8988T (cell line): Measurements from ENCODE around the gene NTF3.

Experiments used
- DNase-seq: peaks from one replicate; pipeline ENCODE4 v3.0.0; 2011

NTF3 gene

DNA sequence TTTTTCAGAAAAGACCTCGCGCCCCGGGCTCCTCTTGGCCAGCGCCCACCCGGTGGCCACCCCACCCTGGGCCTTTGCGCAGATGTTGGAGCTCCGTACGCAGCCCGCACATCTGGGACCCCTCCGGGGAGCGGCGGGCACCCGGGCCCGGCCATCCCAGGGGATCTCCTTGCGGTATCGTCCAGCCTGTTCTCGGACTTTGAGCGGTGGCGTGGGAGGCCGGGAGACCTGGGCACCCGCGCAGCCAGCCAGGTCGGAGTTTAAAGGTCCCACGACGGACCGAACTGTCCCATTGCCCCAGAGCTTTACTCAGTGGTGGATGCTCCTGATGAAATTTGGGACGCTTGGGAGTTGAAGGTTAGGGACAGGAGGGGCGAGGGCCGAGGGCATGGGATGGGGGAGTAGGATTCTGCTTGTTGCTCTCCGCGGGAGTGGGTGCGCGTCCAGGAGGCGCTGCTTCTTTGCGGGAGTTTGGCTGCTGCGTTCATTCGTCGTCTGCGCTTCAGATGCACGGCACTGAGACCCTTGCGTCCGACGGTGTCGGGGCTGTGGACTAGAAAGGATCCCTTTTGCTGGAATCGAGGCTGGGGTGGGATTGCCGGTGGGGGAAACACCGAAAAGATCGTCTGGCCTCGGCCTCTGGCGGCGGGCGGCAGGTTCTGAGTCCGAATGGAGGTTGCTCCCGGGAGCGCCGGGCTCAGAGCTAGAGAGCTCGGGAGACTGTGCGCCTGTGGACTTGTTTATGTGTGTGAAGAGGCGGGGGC, 1.4 kb downstream of the NTF3 start:
- DNase-seq = no peak

DNA sequence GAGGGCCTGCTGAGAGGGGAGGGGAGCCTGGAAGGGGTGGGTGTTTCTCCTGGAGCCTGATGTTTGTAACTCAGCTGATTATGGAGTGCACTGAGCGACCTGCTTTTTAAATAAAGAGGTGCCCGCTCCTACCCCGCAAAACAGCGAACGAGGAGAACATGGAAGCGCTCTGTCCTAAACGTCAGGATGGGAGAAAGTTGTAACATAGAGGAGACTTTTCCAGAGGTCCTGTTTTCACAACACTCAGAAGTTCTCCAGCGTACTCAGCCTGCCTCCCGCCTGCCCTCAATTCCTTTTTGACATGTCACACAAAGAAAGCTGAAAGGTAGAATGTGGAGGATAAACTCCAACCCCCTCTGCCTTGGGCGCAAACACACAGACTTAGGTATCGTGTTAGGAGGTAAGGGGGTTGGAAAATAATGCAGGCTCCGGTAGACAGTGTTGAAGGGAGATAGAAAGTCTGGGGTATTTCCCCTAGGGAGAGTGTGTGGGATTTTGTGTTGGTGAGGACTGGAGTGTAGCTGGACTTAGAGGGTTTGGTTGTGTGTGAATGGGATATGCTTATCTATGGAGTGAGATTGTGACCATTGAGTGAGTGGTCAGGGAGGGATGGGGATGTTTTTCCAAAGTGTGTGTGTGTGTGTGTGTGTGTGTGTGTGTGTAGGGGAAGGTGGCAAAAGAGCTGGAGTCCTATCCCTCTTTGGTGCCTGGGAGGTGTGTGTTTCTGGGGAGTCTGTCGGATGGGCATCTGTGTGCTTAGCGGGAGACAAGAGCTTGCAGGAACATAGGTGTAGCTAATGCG, 2.1 kb downstream of the NTF3 start:
- no peak for DNase-seq

DNA sequence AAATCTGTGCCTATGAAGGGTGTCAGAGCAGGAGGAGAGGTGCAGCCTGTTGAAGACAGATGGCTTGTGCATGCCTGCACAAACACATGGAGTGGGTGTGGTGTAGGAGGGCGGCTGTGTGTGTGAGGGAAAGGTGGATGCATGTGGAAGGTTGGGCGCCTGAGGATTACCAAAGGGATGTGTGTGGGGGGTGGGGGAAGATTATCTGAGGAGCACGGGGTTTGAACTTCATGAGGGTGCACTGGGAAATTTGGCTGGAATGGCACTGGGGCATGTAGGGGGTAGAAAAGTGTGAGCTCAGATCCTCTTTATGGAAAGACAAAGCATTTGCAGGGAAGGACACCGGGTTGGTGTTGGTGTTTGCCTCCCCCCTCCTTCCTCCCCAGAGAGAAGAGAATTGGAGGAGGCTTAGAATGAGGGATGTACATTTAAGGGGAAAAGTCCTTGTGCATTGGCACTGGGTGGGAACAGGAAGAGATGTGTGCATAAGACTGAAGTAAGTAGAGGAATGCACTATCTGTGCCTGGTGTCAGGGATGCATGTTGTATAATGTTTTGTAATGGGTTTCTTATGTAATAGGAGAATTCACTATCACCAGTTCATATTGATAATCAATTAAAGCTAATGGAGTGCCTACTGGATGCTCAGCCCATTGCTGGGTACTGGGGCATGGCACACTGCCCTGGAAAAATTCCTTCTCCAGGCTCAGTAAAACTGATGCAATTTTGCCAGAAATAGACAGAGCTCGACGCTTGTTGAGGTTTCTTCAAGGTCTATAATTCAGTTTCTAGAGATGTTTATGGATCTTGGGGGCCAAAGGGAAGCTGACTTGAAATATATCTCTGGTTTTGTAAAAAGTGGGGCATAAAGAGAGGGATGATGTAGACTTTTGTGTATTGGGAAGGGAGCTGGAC, 3.0 kb downstream of the NTF3 start:
- no peak for DNase-seq

DNA sequence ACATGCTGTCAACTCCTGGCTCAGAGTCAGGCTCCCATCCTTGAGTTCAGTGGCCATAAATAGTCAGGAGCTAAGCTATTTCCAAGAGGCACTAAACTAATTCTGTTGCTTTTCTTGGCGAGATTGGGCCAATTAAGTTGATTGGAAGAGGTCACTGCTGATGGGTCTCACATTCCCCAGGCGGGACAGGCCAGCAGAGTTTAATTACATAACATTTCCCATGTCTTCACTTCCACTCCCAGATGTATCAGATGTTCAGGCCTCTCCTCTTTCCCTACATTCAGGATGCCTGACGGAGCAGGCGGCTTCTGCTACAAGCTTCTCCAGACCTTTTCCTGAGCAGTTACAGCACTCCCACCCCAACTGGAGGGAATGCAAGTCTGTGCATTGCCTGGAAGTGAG, 5.3 kb downstream of the NTF3 start:
- no peak for DNase-seq

DNA sequence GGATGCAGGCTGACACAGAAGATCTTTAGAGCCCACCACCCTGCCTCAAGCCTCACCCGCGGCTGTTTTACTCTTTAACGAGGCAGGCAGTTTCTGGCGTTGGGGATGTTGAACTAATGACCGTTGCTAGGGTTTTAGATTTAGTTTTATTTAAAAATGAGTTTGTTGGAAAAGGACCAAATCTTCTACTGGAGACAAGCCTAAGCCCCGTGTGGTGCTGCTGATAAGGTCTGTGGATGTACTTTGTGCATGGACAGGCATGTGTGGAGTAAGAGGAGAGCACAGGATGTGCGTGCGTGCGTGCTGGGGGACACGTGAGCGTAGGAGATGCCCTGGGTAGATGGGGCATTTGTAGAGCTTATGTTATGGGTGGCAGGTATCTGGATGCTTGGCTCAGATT, 5.7 kb downstream of the NTF3 start:
- DNase-seq = no peak

DNA sequence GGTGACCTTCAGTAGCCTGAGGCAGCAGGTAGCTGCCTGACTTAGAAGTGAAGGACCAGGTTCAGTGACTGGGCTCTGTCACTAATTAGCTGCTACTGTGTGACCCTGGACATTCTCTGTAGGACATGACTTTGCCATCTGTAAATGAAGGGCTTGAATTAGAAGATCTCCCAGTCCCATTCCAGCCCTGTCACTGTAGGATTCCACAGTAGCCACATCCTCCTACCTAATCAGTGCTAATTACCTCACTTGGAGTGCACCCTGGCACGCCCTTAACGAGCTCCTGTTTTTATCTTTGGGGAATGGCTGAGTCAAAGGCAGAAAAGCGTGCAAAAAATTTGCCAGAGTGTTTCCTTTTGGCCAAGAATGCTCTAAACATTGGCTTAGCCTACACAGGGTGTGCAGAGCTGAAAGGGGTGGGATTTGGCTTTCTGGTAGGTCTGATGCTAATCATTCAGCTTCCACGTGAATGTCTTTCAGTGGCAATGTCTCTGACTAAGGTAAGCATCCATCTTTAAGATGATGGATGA, 6.8 kb downstream of the NTF3 start:
- DNase-seq = no peak

DNA sequence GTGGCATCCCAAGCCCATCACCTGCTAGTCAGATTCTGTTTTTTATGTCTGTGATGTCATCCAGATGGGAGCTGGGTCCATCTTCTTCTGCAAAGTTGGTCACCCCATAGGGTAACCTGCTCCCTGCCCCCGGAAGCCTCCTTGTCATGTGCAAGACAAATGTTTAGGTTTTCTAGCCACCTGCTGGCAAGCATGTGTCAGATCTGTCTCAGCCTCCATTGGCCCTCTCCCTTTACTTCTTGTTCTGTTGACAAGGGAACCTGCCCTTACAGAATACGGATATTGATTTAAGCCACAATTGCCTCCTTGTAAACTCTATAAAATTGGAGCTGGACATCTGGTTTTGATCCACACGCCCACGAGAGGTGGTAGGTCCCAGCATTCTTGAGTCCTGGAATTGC, 7.5 kb downstream of the NTF3 start:
- DNase-seq = no peak

DNA sequence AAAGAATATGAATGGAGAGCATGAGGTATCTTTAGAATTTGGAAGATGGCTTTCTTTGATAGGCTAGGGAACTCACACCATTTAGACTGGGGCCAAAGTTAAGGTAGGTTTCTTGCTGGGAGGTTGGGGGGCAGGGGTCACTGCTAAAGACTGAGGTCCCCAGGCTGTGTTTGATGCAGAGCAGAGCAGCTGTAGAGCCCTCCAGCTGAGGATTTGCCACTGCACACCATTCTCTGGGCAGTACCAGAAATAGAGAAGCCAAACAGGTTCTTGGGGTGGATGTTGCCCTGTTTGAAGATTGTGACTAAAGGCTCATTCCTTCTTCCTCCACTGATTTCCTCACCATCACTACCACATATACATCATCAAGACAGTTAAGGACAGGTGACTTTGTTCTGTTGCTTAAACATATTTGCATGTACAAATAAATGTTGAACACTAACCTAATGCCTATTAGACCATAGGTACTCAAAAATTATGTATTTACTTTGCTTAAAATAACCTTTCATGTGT, 7.9 kb downstream of the NTF3 start:
- no peak for DNase-seq

DNA sequence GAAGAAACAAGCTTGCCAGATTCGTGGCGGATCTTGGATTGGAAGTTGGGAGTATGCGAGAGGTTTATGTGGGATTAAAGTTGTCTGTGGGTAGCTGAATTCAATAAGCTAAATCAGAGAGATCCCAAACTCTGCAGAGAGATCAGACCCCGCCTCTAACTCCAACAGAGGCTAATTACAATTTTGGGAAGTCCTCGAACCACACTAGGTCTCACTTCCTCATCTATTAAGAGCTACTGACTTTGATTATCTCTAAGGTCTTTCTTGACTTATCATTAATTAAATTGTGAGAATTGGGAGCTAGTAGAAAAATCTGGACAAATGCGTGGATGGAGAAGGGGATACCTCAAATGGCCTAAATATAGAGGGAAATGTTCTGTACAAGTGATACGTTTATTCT, 9.1 kb downstream of the NTF3 start:
- no peak for DNase-seq

DNA sequence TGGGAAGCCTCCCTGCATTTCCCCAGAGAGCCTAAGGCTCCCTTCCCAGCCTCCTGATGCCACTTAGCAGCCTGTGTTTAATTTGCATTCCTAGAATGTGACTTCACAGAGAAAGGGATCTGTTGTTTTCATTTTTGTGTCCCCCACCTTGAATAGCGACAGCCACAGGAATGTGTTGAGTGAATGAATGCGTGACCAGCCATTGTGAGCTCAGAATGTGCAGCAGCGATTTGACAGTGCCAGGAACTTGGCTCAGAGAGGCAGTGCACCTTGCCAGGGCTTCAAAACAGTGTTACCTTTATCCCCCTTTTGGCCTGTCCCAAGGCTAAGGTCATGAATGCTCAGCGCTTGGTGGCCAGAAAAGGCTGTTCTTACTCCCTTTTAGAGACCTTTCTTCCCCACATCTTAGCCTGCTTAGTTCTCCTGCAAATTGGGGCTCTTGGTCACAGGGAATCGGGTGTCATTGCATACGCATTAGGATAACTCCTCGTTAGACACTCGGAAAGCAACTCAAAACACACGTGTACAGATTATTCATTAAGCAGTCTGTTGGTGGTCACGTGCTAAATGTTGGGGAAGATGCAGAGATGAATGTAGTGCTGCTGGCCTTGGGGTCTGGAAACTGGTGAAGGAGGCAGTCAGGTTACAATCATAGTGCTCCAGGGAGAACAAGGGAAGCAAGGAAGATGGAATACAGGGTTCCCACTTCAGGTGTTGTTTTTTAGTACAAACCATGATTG, 9.8 kb downstream of the NTF3 start:
- no peak for DNase-seq

DNA sequence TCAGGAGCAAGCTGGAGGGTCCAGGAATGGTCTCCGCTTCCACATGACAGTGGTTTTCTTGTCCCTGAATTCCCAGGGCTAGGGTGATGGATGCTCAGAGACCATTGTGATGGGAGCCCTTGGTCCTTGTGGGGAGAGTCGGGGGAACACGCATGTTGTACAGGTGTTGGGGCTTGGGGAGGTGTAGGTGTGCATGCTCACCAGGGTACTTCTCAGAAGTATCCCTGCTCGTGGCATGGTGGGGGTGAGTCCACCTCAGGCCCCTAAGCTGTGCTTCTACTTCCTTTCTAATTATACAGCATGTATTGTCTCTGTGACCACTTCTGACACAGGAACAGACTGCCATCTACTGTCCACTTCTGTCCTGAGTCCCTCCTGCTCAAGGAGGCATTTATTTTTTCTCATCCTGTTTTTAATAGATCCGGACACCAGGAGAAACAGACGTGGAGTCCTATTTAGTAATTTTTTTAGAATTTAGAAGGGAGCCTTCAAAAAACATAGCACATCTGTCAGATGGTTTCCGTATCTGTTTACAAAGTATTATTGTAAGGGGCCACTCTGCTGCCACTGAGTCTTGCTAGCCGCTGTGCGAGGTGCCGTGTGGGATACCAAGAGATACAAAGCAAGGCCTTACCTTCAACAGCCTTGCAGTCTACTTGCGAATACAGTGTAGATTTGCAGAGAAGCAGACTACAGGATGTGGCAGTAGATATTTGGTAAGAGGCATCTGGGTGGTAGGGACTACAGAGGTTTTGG, 10.5 kb downstream of the NTF3 start:
- DNase-seq = no peak

DNA sequence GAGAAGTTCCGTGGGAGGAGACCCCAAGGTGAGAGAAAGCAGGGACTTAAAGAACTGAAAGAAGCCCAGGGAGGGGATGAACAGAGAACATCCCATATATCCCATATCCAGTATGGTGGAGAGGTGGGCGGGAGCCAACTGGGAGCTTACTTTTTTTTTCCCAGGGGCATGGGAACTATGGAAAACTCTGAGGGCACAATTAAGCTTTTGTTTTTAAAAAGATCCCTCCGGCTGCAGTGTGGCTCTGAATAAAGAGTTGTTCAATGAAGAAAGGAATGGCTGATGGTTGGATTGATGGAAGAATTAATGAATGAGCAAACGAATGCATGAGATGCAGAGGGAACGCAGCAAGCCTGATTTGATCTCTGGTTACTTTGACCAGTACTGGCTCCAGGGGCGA, 12.6 kb downstream of the NTF3 start:
- DNase-seq = no peak

DNA sequence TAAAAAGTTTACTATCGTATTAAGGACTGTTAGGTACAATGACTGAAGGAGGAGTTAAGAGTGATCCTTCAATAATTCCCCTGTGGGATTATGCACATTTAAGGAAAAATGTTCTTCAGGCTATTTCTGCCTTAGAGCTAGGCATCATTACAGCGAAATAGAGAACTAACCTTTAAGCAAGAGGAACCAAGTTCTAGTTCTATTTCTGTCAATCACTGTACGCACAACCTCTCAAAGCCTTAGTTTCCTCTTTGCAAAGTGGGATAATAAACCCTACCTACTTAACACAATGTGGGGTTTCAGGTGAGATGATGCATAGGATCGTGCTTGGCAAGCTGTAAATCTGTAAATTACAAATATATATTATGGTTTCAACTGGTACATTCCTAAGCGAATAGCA, 15.4 kb downstream of the NTF3 start:
- DNase-seq = no peak

DNA sequence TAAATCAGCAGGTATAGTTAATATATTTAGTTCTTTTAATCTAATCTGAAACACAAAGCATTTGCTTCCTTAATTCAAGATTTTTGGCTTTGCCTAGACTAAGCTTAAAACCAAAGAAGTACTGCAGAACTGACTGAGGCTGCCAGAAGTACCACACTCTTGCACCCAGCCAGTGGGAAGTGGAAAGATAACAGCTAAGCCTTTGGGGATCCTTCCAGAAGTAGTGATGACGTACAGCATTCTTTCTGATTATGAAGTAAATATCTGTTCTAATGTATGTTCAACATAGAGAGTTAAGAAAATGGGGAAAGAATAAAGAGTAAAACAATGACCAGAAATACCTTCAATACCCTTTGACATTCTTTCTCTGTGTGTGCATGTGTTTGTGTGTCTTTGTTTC, 19.3 kb downstream of the NTF3 start:
- DNase-seq = no peak

DNA sequence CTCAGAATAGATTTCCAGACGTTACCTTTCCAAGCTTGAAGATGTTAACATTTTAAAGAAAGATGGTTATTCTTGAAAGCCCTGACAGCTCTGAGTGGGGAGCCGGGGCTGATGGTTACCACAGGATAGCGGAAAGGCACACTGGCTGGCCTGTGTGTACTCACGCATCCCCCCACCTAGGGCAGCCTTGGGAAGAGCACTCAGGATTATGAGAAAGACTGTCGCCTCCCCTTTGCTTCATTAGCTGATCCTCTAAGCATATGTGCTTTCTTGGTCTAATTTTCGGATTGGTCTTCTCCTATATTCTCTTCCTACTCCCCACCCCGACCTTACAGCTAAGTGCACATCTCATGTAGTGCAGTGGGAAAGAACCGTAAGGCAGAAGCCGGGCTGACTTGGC, 20.7 kb downstream of the NTF3 start:
- DNase-seq = no peak

DNA sequence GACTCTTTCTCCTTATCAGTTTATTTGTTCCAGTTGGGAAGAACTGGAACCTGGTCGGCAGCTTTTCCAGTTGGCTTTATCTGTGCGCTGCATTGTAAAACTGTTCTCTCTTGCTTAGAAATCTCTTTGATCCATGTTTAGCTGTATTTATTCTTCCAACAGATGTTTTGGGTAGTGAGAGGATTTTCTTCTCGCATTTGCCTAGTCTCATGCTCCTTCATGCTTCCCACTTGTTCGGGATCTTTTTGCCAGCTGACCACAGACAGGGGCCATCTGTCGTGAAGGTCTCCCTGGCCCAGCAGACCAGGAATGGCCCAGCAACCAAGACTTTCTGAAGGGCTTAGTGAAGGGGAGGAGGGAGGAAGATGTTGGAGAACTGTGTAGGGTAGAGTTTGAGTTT, 21.6 kb downstream of the NTF3 start:
- no peak for DNase-seq

DNA sequence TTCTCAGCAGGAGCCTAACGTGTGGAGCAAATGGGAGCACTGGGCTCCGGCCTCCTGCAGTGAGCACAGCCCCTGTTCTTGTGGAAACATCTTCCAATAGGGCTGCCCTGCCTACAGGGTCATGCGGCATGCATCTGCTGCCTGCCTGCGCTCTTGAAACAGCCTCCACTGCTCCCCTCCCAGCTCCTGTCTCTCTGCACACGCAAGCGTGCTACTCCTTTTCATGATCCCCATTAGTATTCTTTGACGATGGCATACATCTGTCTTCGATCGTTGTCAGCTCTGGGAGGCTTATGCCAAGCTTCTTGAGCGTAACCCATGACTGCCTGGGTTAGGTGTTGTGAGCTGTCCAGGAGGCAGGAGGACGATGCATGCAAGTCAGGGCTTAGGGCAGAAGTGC, 23.1 kb downstream of the NTF3 start:
- DNase-seq = no peak

DNA sequence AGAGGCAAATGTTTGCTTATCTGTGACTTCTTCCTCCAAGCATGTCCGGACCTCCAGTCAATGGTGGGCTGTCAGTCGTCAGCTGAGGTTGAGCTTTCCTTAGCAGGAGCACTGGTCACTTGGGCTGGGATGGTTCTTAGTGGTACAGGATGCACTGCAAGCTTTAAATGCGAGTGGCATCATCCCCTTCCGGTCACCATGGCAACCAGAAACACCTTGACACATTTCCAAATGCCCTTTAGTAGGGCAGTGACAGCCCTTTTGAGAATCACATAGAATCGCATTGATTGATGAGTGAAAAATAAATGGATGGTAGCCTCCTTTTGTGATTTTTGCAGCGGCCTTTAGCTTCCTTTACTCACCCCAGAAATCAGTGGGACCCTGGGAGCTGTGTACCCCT, 24.1 kb downstream of the NTF3 start:
- no peak for DNase-seq

DNA sequence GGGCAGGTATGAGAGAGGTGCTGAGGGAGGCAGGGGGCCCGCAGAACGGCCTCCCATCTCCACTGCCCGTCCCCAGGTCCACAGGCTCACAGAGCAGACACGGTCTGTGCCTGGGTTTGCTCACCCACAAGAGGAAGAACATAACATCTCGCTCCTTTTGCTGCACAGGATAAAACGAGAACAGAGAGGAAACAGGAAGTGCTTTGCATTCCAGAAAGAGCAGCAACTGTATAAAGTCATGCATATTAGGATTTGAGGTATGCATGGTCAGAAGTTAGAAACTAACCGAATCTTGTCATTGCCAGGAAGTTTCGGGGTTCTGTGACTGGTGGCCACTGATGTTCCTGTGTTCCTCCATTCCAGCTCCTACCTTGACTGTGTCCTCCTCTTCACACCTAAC, 25.0 kb downstream of the NTF3 start:
- no peak for DNase-seq

DNA sequence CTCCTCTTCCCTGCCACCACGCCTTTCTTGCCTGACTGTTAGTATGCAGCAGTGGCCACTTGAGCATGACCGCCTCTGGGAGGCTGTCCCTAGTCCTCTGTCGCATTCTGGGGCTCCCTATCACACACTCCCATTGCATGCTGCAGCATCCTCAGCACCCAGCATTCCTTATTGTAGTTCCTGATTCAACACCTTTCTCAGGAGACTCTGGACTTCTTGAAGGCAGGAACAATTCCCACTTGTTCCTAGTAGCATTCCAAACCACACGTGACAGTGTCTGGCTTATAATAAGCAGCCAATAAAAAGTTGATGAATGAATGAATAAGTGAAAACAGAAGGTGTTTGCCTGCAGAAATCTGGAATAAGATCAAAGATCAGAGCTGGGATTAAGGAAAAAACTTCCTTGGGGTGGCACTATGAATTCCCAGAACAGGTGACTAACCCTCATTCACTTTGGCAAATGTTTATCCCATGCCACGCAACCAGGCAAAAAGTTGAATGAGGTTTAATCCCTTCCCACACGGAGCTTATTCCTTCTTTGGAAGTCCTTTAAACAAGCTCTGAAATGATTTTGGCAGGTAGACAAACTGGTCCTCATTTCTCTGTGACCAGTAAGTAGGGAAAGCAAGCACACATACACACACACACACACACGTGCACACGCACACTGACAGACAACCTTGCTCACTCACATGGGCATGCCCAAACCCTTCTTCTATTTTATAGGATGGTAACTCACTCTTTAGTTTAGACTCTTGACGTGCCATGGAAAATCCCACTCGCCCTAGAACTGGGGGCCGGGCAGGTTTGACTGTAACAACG, 26.5 kb downstream of the NTF3 start:
- no peak for DNase-seq
